Measurements from ENCODE around the gene LRFN3.
"Not testable (repeated sequence)": the region's sequence is repeated elsewhere in the genome, so short reads cannot be mapped to it uniquely, and the experiment has no call there.

LRFN3 gene

GRCh38 chr19:35935911-35936737, at the start of gene LRFN3:
Gene LRFN3, plus strand, starts transcription at chr19:35936374. Its CDS starts 3,052 bp downstream, at chr19:35939426.
- DNase-seq (ENCODE audit: low read depth in 2 of 2), result peak in 1 of 2 donors; percentile 33

GRCh38 chr19:35887197-35887596, 49.0 kb upstream of the LRFN3 start:
- DNase-seq (ENCODE audit: low read depth in 2 of 2), result no peak

- no peak for DNase-seq (ENCODE audit: low read depth in 2 of 2)
Measured at GRCh38 chr19:35888398-35888797, 47.8 kb upstream of the LRFN3 start.

DNA sequence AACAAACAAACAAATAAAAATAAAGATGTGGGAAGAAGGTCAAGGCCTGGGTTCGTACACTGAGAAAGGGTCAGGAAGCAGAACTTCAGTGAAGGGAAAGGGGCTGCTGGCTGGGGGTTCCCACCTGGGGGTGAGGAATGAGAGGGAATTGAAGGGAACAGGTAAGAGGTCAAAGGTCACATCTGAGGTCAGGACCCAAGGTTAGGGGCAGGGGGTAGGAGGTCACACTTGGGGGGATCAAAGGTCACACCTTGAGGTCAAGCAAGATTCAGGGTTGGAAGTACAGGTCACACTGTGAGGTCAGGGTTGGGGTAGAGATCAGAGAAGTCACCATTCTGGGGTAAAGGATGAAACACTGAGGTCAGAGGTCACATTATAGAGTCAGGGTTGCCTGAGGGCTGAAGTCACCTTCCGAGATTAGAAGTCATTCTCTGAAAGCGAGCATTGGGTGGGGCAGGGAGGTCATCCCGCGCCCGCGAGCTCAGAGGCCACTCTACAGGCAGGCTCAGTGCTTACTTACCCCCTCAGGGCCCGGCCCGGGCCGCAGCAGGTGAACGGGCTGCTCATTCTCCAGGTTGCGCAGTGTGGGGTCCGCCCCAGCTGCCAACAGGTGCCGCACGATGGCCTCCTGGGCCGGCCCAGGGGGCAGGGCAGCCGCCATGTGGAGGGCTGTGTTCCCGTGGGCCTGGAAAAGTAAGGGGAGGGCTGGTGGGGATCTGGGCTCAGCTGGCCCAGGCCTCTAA, 46.6 kb upstream of the LRFN3 start:
- DNase-seq (ENCODE audit: low read depth in 2 of 2), result no peak

DNA sequence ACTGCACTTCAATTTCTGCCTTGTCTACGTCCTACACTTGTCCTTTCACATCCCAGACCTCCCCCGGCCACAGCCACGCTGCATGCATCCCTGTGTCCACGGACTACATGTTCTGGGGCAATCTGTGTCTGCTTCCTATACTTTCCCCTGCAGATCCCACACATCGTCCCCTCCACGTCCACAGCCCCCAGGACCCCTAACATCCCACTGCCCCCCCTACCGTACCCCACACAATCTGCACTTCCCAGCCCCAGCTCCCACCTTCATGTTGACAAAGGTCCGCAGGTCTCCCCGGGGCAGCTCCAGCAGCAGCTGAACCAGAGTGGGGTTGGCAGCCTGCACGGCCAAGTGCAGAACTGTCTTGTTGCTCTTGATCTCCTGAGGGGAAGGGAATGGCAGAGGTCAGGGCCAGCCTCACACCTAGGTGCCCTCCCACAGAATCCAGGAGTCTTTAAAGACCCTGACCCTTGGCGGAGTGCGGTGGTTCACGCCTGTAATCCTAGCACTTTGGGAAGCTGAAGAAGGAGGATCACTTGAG, 46.0 kb upstream of the LRFN3 start:
- DNase-seq (ENCODE audit: low read depth in 2 of 2), result no peak

GRCh38 chr19:35891819-35892218, 44.4 kb upstream of the LRFN3 start:
- not testable (repeated sequence) for DNase-seq (ENCODE audit: low read depth in 2 of 2)

DNA sequence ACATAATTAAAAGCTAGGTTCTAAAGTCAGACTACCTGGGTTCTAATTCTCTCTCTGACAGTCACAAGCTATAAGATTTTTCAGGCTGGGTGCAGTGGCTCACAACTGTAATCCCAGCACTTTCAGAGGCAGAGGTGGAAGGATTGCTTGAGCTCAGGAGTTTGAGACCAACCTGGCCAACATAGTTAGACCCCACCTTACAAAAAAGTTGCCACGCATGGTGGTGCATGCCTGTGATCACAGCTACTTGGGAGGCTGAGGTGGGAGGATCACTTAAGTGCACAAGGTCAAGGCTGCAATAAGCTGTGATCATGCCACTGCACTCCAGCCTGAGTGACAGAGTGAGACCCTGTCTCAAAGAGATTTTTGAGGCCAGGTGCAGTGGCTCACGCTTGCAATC, 41.8 kb upstream of the LRFN3 start:
- no peak for DNase-seq (ENCODE audit: low read depth in 2 of 2)

DNA sequence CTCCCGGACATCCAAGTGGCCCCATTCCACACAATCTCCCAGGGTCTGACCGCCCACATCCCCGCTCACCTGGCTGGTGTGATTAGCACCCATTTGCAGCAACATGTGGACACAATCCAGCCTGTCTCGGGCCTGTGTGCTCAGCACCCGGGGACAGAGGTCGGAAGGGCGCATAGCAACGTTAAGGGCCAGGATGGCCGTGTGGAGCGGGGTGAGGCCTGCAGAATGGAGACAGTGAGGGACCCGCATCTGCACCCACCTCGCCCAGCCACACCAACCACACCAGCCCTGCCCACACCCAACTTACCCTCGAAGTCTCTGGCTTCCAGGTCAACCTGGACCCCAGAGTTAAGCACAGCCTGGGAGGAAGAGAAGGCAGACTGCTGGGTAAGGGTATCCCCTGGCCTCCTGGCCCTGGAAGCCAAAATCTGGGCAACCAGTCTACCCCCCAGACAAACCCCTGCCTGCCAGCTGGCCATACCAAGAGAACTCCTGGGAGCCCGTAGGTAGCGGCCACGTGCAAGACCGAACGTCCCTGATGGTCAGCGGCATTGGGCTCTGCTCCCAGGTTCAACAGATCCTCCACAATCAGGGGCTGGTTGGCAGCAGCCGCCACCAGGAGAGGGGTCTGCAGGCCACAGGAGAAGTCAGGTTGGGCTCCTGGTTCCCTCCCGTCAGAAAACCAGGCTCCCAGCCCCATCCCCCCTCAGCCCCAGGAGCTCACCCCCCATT, 40.1 kb upstream of the LRFN3 start:
- no peak for DNase-seq (ENCODE audit: low read depth in 2 of 2)

GRCh38 chr19:35896643-35897040, 39.5 kb upstream of the LRFN3 start:
- no peak for DNase-seq (ENCODE audit: low read depth in 2 of 2)

- DNase-seq (ENCODE audit: low read depth in 2 of 2), result no peak
Measured at GRCh38 chr19:35897706-35898451, 38.3 kb upstream of the LRFN3 start.

GRCh38 chr19:35898499-35898809, 37.7 kb upstream of the LRFN3 start:
- DNase-seq (ENCODE audit: low read depth in 2 of 2), result no peak

DNA sequence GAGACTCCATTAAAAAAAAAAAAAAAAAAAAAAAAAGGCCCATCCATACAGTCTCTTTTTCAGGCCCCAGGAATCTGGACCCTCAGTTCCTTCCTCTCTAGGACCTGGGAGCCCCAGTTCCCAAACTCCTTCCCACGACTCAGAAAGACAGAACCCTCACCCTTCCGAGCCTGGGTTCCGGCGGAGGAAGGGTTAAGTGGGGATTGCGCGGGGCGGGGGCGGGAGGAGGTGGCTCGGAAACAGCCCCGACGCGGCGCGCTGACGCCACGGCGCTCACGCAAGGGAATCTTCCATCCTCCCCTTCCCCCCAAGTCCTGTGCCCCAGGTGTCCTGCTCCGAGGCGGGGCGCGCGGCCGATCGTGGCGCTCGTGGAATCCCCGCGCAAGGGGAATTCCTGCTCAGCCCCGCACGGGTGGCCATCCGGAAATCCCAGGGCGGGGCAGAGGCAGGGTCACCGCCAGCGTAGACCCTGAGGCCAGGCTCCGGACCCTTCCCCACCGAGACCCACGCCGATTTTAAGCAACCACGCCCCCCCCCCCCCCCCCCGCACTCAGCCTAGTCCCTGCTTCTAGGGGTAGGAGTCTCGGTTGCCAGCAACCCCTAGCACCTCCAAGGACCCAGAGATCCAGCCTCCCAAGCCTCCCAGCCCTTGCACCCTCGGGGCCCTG, 36.5 kb upstream of the LRFN3 start:
- peak; percentile 69 to 78 for DNase-seq (ENCODE audit: low read depth in 2 of 2)

DNA sequence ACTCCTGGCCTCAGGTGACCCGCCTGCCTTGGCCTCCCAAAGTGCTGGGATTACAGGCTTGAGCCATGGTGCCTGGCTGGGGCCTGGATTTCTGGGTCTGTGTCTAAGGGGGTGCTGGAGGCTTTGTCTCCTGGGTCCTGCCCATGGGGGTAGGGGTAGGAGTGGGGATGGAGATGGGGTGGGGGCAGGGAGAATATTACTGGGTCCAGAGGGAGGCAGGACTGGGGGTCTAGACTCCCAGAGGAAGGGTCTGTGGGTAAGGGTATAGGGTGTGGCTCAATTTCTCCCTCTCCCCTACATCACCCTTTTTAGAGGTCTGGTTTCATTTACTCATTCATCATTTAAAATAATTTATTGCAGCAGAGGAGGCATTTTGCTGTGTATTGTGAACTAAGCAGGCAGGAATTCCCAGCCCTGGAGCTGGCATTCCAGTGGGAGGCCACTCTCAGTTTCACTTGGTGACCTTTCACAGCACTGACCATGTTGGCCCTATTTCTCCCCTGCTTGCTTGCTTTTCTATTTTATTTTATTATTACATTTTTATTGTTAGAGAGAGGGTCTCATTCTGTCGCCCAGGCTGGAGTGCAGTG, 35.0 kb upstream of the LRFN3 start:
- no peak for DNase-seq (ENCODE audit: low read depth in 2 of 2)

GRCh38 chr19:35901854-35902661, 34.1 kb upstream of the LRFN3 start, which contains the start of gene HCST:
Gene HCST, plus strand, starts transcription at chr19:35902529. Its CDS starts 65 bp downstream, at chr19:35902594.
- no peak for DNase-seq (ENCODE audit: low read depth in 2 of 2)

GRCh38 chr19:35902870-35903475, 33.2 kb upstream of the LRFN3 start:
- no peak for DNase-seq (ENCODE audit: low read depth in 2 of 2)

- DNase-seq (ENCODE audit: low read depth in 2 of 2), result peak; percentile 79 to 89
Measured at GRCh38 chr19:35903550-35904179, 32.5 kb upstream of the LRFN3 start.

DNA sequence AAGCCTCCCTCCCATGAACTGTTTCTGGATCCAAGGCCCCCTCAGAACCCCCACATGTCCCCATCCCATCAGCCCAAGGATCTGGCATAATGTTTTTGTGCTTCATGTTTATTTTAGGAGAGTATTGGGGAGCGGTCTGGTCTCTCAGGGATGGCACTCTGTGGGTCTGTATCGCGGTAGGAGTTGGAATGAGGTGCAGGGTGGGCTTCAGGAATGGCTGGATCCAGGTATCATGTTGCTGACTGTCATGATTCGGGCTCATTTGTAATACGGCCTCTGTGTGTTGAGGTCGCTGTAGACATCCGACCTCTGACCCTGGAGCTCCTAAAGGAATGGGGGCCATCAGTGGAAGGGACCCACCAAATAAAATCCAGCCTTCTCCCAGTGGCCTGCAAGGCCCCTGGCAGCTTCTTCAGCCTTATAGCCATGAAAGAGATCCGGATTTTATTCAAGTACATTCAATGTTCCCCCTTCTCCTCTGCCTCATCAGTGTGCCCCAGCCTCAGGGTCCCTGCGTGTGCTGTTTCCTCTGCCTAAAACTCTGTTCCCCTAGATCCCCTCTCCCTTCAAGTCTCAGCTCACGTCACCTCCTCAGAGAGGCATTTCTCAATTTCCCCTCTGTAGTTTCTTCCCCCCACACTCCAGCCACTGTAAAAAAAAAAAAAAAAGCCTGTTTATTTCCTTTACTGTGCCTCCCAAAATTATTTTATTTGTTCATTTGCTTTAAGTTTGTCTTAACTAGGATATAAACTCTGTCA, 31.7 kb upstream of the LRFN3 start:
- DNase-seq (ENCODE audit: low read depth in 2 of 2), result no peak

- no peak for DNase-seq (ENCODE audit: low read depth in 2 of 2)
Measured at GRCh38 chr19:35905178-35905727, 30.9 kb upstream of the LRFN3 start.

All from stimulated activated CD8-positive, alpha-beta memory T cell treated with anti-CD3 and anti-CD28 coated beads, Interleukin-2, amount 100 ng/mL, for 1 hour (primary cell).